SK-N-SH treated with all-trans-retinoic acid at 6 μM for 48 hours (cell line): Measurements from ENCODE around the gene BCORL1.

Experiments used
- CREB5 ChIP-seq: fragments of 250-450 bp; sonication (Bioruptor Pico); IDR thresholded peaks from 2 replicates; pipeline ENCODE4 v1.5.1; 2020; ENCODE audit warnings: low read depth, mild to moderate bottlenecking, moderate library complexity
- CSRNP3 ChIP-seq: fragments of 250-450 bp; sonication (Bioruptor Pico); IDR thresholded peaks from 2 replicates; pipeline ENCODE4 v1.5.1; 2021; ENCODE audit warnings: mild to moderate bottlenecking, moderate library complexity
- ESRRG ChIP-seq: fragments of 250-450 bp; sonication (Bioruptor Pico); IDR thresholded peaks from 2 replicates; pipeline ENCODE4 v1.6.1; 2021; ENCODE audit warnings: mild to moderate bottlenecking
- PATZ1 ChIP-seq: fragments of 250-450 bp; sonication (Bioruptor Pico); IDR thresholded peaks from 2 replicates; pipeline ENCODE4 v1.8.0; 2020; ENCODE audit warnings: mild to moderate bottlenecking, moderate library complexity, borderline replicate concordance
- PPARA ChIP-seq: fragments of 250-450 bp; sonication (Bioruptor Pico); IDR thresholded peaks from 2 replicates; pipeline ENCODE4 v1.5.0; 2020; ENCODE audit warnings: mild to moderate bottlenecking, borderline replicate concordance
- RARB ChIP-seq: fragments of 250-450 bp; sonication (Bioruptor Pico); IDR thresholded peaks from 2 replicates; pipeline ENCODE4 v1.8.0; 2021; ENCODE audit warnings: mild to moderate bottlenecking, moderate library complexity
- TCF4 ChIP-seq: fragments of 250-450 bp; sonication (Bioruptor Pico); IDR thresholded peaks from 2 replicates; pipeline ENCODE4 v1.8.0; 2021; ENCODE audit warnings: mild to moderate bottlenecking, moderate library complexity, borderline replicate concordance
- TOX ChIP-seq: fragments of 250-450 bp; sonication (Bioruptor Pico); IDR thresholded peaks from 2 replicates; pipeline ENCODE4 v1.8.0; 2021; ENCODE audit warnings: mild to moderate bottlenecking, moderate library complexity, borderline replicate concordance
- TSHZ2 ChIP-seq: fragments of 250-450 bp; sonication (Bioruptor Pico); IDR thresholded peaks from 2 replicates; pipeline ENCODE4 v1.5.0; 2020; ENCODE audit warnings: mild to moderate bottlenecking, moderate library complexity
- ZFP3 ChIP-seq: fragments of 250-450 bp; sonication (Bioruptor Pico); IDR thresholded peaks from 2 replicates; pipeline ENCODE4 v1.5.0; 2020; ENCODE audit warnings: mild to moderate bottlenecking, moderate library complexity
- ZNF8 ChIP-seq: fragments of 450-650 bp; formaldehyde crosslinking; IDR thresholded peaks from 2 replicates; pipeline ENCODE4 v1.5.0; 2020; ENCODE audit warnings: mild to moderate bottlenecking, moderate library complexity

GRCh38 chrX:130093271-130093670 is 110.8 kb downstream of the BCORL1 start:
- TF ChIP-seq RARB (CRISPR knock-in tag) (no peak), TSHZ2 (CRISPR knock-in tag) (no peak), CSRNP3 (CRISPR knock-in tag) (no peak), TOX (CRISPR knock-in tag) (no peak), CREB5 (CRISPR knock-in tag) (no peak), ZNF8 (CRISPR knock-in tag) (no peak), TCF4 (CRISPR knock-in tag) (no peak), PATZ1 (CRISPR knock-in tag) (no peak), ESRRG (no peak), ZFP3 (no peak), PPARA (CRISPR knock-in tag) (no peak)
